A673 (cell line): ENCODE measurements around the gene APBA1.

Experiments
- EZH2 ChIP-seq: fragments of 200-600 bp; sonication (generic); IDR thresholded peaks from 2 replicates; pipeline ENCODE4 v1.6.1; 2017; ENCODE audit warnings: borderline replicate concordance, low read depth, mild to moderate bottlenecking, mixed read lengths, antibody characterized with exemption, low read length; ENCODE audit not compliant: poor library complexity, severe bottlenecking
- TF ChIP-seq, protein P1 (sequence below): fragments of 300-800, 200-600 bp; sonication (generic); conservative IDR thresholded peaks from 2 replicates; pipeline ENCODE4 v1.5.1; 2017; ENCODE audit warnings: low read depth, mild to moderate bottlenecking, antibody characterized with exemption, low read length, moderate library complexity, mixed read lengths

DNA sequence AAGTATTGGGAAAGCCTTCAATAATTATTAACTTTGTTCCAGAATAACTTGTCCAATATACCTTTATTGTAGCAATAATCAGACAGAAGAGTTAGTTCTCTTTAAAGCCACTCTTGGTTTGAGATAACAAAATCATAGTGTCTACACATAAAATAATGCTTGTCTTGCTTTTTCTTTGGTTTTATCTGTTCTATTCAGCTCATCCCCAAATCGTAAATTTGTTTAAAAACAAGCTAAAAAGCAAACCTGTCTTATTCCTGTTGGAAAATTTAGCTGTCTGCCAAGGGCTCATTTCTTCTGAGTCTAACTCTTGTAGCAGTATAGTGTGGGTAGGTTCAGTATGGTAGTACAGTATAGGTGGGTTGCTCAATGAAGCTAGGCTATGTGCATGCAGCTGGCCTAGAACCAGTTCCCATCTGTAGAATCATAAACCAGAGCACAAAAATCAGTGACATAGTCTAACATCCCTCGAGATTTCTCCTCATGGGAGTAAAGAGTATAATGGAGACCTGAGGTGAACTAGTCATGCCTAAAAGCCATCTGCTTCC, 17.9 kb upstream of the APBA1 start:
- TF ChIP-seq, protein P1, sequence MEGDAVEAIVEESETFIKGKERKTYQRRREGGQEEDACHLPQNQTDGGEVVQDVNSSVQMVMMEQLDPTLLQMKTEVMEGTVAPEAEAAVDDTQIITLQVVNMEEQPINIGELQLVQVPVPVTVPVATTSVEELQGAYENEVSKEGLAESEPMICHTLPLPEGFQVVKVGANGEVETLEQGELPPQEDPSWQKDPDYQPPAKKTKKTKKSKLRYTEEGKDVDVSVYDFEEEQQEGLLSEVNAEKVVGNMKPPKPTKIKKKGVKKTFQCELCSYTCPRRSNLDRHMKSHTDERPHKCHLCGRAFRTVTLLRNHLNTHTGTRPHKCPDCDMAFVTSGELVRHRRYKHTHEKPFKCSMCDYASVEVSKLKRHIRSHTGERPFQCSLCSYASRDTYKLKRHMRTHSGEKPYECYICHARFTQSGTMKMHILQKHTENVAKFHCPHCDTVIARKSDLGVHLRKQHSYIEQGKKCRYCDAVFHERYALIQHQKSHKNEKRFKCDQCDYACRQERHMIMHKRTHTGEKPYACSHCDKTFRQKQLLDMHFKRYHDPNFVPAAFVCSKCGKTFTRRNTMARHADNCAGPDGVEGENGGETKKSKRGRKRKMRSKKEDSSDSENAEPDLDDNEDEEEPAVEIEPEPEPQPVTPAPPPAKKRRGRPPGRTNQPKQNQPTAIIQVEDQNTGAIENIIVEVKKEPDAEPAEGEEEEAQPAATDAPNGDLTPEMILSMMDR: no peak
- no peak for TF ChIP-seq EZH2
